Measurements from ENCODE around the gene SERPINE2.

The SERPINE2 gene

DNA sequence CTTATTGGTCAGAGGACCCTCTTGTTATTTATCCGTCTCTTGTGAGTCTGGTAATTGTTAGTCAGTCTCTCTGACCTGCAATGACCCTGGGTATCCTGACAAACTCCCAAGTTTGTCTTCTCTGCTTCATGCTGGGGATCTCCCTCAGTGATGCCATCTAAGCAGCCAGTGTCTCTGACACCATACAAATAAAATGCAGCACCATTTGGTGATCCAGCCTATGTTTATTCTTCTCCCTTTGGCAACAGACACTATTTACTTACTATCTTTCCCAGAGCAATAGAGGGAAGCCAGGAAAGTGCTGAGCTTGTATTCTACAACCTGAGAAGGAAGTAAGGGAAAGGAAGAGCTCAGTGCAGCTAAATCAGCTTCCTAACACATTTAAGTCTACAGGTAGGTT lies 15.9 kb downstream of the SERPINE2 start:
- H3K27me3 ChIP-seq (ENCODE audit: insufficient read depth, low read length, poor library complexity), result no peaks in the 10 kb centered on the region
- no peak overlapping the region for H2BK5ac ChIP-seq (ENCODE audit: low read length)
- H2AK5ac ChIP-seq (ENCODE audit: low read length), result no peak overlapping the region
- peaks cover 87% of the 10 kb centered on the region for H3K79me2 ChIP-seq (ENCODE audit: control insufficient read depth, insufficient read depth, low read length)
- H3K9ac ChIP-seq (ENCODE audit: low read length), result no peak overlapping the region
- H4K8ac ChIP-seq (ENCODE audit: low read depth, low read length), result no peak overlapping the region
- H3K4me1 ChIP-seq (ENCODE audit: control insufficient read depth, low read depth, low read length), result peaks cover 31% of the 10 kb centered on the region
- H3K36me3 ChIP-seq (ENCODE audit: control insufficient read depth, insufficient read depth, low read length), result peaks cover 6% of the 10 kb centered on the region
- peak; percentile 77 for DNase-seq
- no peak overlapping the region for H3K4me2 ChIP-seq (ENCODE audit: low read length)
- no CpG with 5 or more reads among the region's 1 CpG for WGBS (ENCODE audit: extremely low coverage, insufficient coverage, low lambda C conversion rate)
- H3K4ac ChIP-seq (ENCODE audit: low read depth, low read length), result no peak overlapping the region
- no peak overlapping the region for H3K4me3 ChIP-seq (ENCODE audit: low read length)
- H3K27ac ChIP-seq (ENCODE audit: low read depth, low read length), result no peak overlapping the region
- no peak overlapping the region for H4K5ac ChIP-seq (ENCODE audit: low read length)
- no peak overlapping the region for H2BK15ac ChIP-seq (replicated peaks; ENCODE audit: low read depth)
- no peak overlapping the region for H2BK120ac ChIP-seq (ENCODE audit: low read depth, low read length)
- H3K56ac ChIP-seq (ENCODE audit: low read length), result no peak overlapping the region
- H3K18ac ChIP-seq (ENCODE audit: low read length), result no peak overlapping the region
- H3K79me1 ChIP-seq (ENCODE audit: low read length), result peaks cover 28% of the 10 kb centered on the region
- no peak overlapping the region for H3K23ac ChIP-seq (ENCODE audit: low read length)

DNA sequence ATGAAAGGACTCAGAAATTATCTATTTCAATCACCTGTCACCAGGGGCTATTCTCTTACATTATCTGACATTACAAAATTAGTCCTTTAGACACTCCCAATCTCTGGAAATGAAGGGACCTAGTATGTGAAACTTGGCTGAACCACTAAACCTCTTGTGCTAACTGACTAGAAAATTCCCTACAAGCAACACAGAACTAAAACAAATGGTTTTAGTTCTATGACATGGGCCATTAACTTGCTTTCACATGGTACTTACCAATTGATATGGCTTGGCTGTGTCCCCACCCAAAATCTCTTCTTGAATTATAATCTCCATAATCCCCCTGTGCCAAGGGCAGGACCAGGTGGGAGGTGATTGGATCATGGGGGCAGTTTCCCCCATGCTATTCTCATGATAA lies 16.6 kb downstream of the SERPINE2 start:
- Histone ChIP-seq H2BK120ac (ENCODE audit: low read depth, low read length) (no peak overlapping the region), H2BK15ac (replicated peaks; ENCODE audit: low read depth) (no peak overlapping the region), H3K79me2 (ENCODE audit: control insufficient read depth, insufficient read depth, low read length) (peaks cover 87% of the 10 kb centered on the region), H3K56ac (ENCODE audit: low read length) (no peak overlapping the region), H4K8ac (ENCODE audit: low read depth, low read length) (no peak overlapping the region), H3K36me3 (ENCODE audit: control insufficient read depth, insufficient read depth, low read length) (peaks cover 4% of the 10 kb centered on the region), H3K18ac (ENCODE audit: low read length) (no peak overlapping the region), H3K79me1 (ENCODE audit: low read length) (peaks cover 26% of the 10 kb centered on the region), H3K4ac (ENCODE audit: low read depth, low read length) (no peak overlapping the region), H3K27ac (ENCODE audit: low read depth, low read length) (no peak overlapping the region), H3K4me3 (ENCODE audit: low read length) (no peak overlapping the region), H3K27me3 (ENCODE audit: insufficient read depth, low read length, poor library complexity) (no peaks in the 10 kb centered on the region), H2BK5ac (ENCODE audit: low read length) (no peak overlapping the region), H3K9ac (ENCODE audit: low read length) (no peak overlapping the region), H2AK5ac (ENCODE audit: low read length) (no peak overlapping the region), H4K5ac (ENCODE audit: low read length) (no peak overlapping the region), H3K4me2 (ENCODE audit: low read length) (no peak overlapping the region), H3K4me1 (ENCODE audit: control insufficient read depth, low read depth, low read length) (peaks cover 24% of the 10 kb centered on the region), H3K23ac (ENCODE audit: low read length) (no peak overlapping the region)
- DNase-seq, result no peak

DNA sequence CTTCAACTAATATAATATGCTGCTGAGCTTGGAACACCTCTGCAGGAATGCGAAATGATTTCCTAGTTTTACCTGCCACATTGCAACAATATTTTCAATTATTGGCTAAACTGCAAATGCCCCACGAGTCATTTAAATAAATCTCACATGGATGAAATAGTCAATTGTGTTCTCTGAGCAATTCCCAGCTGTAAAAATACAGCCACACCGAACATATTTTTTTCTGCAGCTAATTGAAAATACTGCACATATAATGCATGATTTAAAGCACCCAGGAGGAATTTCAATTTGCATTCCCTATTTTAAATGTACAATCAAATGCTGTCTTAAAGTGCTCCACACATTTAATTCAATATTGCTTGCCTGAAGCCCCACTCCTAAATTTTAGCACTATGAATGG lies 18.6 kb downstream of the SERPINE2 start:
- no peak overlapping the region for H2AK5ac ChIP-seq (ENCODE audit: low read length)
- no peak overlapping the region for H2BK15ac ChIP-seq (replicated peaks; ENCODE audit: low read depth)
- DNase-seq, result no peak
- no peak overlapping the region for H3K27ac ChIP-seq (ENCODE audit: low read depth, low read length)
- no peak overlapping the region for H4K5ac ChIP-seq (ENCODE audit: low read length)
- H3K36me3 ChIP-seq (ENCODE audit: control insufficient read depth, insufficient read depth, low read length), result peaks cover 4% of the 10 kb centered on the region
- H4K8ac ChIP-seq (ENCODE audit: low read depth, low read length), result no peak overlapping the region
- no peak overlapping the region for H3K9ac ChIP-seq (ENCODE audit: low read length)
- no CpG with 5 or more reads among the region's 3 CpGs for WGBS (ENCODE audit: extremely low coverage, insufficient coverage, low lambda C conversion rate)
- H3K79me2 ChIP-seq (ENCODE audit: control insufficient read depth, insufficient read depth, low read length), result peaks cover 80% of the 10 kb centered on the region
- H3K18ac ChIP-seq (ENCODE audit: low read length), result no peak overlapping the region
- H3K4me3 ChIP-seq (ENCODE audit: low read length), result no peak overlapping the region
- peaks cover 8% of the 10 kb centered on the region for H3K4me1 ChIP-seq (ENCODE audit: control insufficient read depth, low read depth, low read length)
- no peak overlapping the region for H2BK120ac ChIP-seq (ENCODE audit: low read depth, low read length)
- H2BK5ac ChIP-seq (ENCODE audit: low read length), result no peak overlapping the region
- no peak overlapping the region for H3K23ac ChIP-seq (ENCODE audit: low read length)
- no peak overlapping the region for H3K4me2 ChIP-seq (ENCODE audit: low read length)
- no peak overlapping the region for H3K56ac ChIP-seq (ENCODE audit: low read length)
- H3K4ac ChIP-seq (ENCODE audit: low read depth, low read length), result no peak overlapping the region
- no peaks in the 10 kb centered on the region for H3K27me3 ChIP-seq (ENCODE audit: insufficient read depth, low read length, poor library complexity)
- peaks cover 23% of the 10 kb centered on the region for H3K79me1 ChIP-seq (ENCODE audit: low read length)

DNA sequence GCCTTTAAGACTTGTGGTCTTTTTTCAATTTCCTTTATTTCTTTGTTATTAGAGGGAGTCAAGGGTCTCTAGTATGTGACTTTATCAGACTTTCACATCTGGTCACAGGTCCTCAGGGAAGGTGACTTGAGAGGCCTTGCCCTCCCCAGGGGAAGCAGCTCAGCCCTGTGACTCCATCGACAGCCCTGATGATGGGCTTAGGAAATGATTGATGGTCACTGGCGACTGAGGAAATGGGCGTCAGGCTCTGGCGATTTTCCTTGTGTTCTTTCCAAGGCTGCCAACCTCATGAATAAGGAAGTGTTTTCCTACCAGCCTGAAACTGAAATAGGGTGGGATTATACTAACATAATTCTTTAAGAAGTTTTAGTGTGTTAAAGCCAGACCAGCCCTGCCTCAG lies 21.1 kb downstream of the SERPINE2 start:
- Histone ChIP-seq H2BK5ac (ENCODE audit: low read length) (no peak overlapping the region), H3K27me3 (ENCODE audit: insufficient read depth, low read length, poor library complexity) (no peaks in the 10 kb centered on the region), H3K9ac (ENCODE audit: low read length) (no peak overlapping the region), H3K56ac (ENCODE audit: low read length) (no peak overlapping the region), H3K4me2 (ENCODE audit: low read length) (no peak overlapping the region), H3K23ac (ENCODE audit: low read length) (no peak overlapping the region), H2AK5ac (ENCODE audit: low read length) (no peak overlapping the region), H3K27ac (ENCODE audit: low read depth, low read length) (no peak overlapping the region), H3K36me3 (ENCODE audit: control insufficient read depth, insufficient read depth, low read length) (peaks cover 4% of the 10 kb centered on the region), H2BK15ac (replicated peaks; ENCODE audit: low read depth) (no peak overlapping the region), H3K4ac (ENCODE audit: low read depth, low read length) (no peak overlapping the region), H3K79me2 (ENCODE audit: control insufficient read depth, insufficient read depth, low read length) (peaks cover 81% of the 10 kb centered on the region), H4K8ac (ENCODE audit: low read depth, low read length) (no peak overlapping the region), H2BK120ac (ENCODE audit: low read depth, low read length) (no peak overlapping the region), H3K79me1 (ENCODE audit: low read length) (peaks cover 27% of the 10 kb centered on the region), H3K4me3 (ENCODE audit: low read length) (no peak overlapping the region), H3K4me1 (ENCODE audit: control insufficient read depth, low read depth, low read length) (no peaks in the 10 kb centered on the region), H4K5ac (ENCODE audit: low read length) (no peak overlapping the region), H3K18ac (ENCODE audit: low read length) (no peak overlapping the region)
- no CpG with 5 or more reads among the region's 4 CpGs for WGBS (ENCODE audit: extremely low coverage, insufficient coverage, low lambda C conversion rate)
- DNase-seq, result no peak

DNA sequence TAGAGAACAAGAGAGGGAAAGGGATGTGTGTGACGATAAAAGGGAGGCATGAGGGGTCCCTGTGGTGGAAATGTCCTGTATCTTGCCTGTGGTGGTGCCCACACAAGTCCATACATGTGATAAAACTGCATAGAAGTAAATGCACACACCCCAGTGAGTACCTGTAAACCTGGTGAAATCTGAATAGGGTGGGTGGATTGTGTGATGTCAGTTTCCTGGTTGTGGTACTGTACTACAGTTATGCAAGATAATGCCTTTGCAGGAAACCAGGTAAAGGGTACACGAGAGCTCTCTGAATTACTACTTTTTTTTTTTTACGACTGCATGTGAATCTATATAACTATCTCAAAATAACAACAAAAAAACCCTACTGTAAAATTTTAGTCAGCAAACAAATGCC lies 22.1 kb downstream of the SERPINE2 start:
- no peak overlapping the region for H3K18ac ChIP-seq (ENCODE audit: low read length)
- no CpG with 5 or more reads among the region's 3 CpGs for WGBS (ENCODE audit: extremely low coverage, insufficient coverage, low lambda C conversion rate)
- peak overlapping the region; percentile 65 for H4K8ac ChIP-seq (ENCODE audit: low read depth, low read length)
- H2BK5ac ChIP-seq (ENCODE audit: low read length), result no peak overlapping the region
- H3K9ac ChIP-seq (ENCODE audit: low read length), result no peak overlapping the region
- no peak overlapping the region for H3K4me2 ChIP-seq (ENCODE audit: low read length)
- H2AK5ac ChIP-seq (ENCODE audit: low read length), result no peak overlapping the region
- peaks cover 4% of the 10 kb centered on the region for H3K36me3 ChIP-seq (ENCODE audit: control insufficient read depth, insufficient read depth, low read length)
- no peak overlapping the region for H4K5ac ChIP-seq (ENCODE audit: low read length)
- peaks cover 29% of the 10 kb centered on the region for H3K79me1 ChIP-seq (ENCODE audit: low read length)
- no peak overlapping the region for H3K4me3 ChIP-seq (ENCODE audit: low read length)
- H3K27ac ChIP-seq (ENCODE audit: low read depth, low read length), result no peak overlapping the region
- no peak overlapping the region for H3K56ac ChIP-seq (ENCODE audit: low read length)
- no peak overlapping the region for H2BK120ac ChIP-seq (ENCODE audit: low read depth, low read length)
- no peak for DNase-seq
- H3K79me2 ChIP-seq (ENCODE audit: control insufficient read depth, insufficient read depth, low read length), result peaks cover 78% of the 10 kb centered on the region
- no peaks in the 10 kb centered on the region for H3K4me1 ChIP-seq (ENCODE audit: control insufficient read depth, low read depth, low read length)
- no peak overlapping the region for H2BK15ac ChIP-seq (replicated peaks; ENCODE audit: low read depth)
- H3K27me3 ChIP-seq (ENCODE audit: insufficient read depth, low read length, poor library complexity), result no peaks in the 10 kb centered on the region
- no peak overlapping the region for H3K23ac ChIP-seq (ENCODE audit: low read length)
- H3K4ac ChIP-seq (ENCODE audit: low read depth, low read length), result no peak overlapping the region

DNA sequence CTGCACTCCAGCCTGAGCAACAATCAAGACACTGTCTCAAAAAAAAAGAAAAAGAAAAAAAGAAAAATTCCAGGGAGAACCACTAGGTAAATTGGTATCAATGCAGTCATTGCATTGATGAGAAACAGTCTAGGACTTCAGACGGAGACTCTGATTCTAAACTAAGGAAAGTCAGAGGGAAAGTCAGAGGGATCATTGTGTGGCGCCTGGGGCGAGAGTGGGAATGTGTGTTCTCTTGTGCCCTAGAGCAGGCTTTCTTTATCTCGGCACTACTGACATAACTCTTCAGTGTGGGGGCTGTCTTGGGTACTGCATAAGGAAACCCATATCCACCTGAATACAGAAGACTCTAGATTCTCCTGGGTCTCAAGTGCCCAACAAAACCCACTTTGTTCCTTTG lies 24.8 kb downstream of the SERPINE2 start:
- Histone ChIP-seq H2BK120ac (ENCODE audit: low read depth, low read length) (no peak overlapping the region), H2BK5ac (ENCODE audit: low read length) (no peak overlapping the region), H3K23ac (ENCODE audit: low read length) (no peak overlapping the region), H3K56ac (ENCODE audit: low read length) (no peak overlapping the region), H3K79me1 (ENCODE audit: low read length) (peaks cover 20% of the 10 kb centered on the region), H3K4ac (ENCODE audit: low read depth, low read length) (no peak overlapping the region), H2AK5ac (ENCODE audit: low read length) (no peak overlapping the region), H3K4me1 (ENCODE audit: control insufficient read depth, low read depth, low read length) (peaks cover 2% of the 10 kb centered on the region), H4K8ac (ENCODE audit: low read depth, low read length) (no peak overlapping the region), H3K27me3 (ENCODE audit: insufficient read depth, low read length, poor library complexity) (no peaks in the 10 kb centered on the region), H2BK15ac (replicated peaks; ENCODE audit: low read depth) (no peak overlapping the region), H3K4me3 (ENCODE audit: low read length) (no peak overlapping the region), H3K9ac (ENCODE audit: low read length) (no peak overlapping the region), H3K27ac (ENCODE audit: low read depth, low read length) (no peak overlapping the region), H3K36me3 (ENCODE audit: control insufficient read depth, insufficient read depth, low read length) (peaks cover 1% of the 10 kb centered on the region), H3K18ac (ENCODE audit: low read length) (no peak overlapping the region), H4K5ac (ENCODE audit: low read length) (no peak overlapping the region), H3K4me2 (ENCODE audit: low read length) (no peak overlapping the region), H3K79me2 (ENCODE audit: control insufficient read depth, insufficient read depth, low read length) (peaks cover 73% of the 10 kb centered on the region)
- WGBS (ENCODE audit: extremely low coverage, insufficient coverage, low lambda C conversion rate), result no CpG with 5 or more reads among the region's 4 CpGs
- no peak for DNase-seq

Data from mesendoderm (in vitro differentiated cells).